C4-2B (cell line): ENCODE measurements around the gene ARL2BP.

Source experiments
- CTCF ChIP-seq: fragments of 450-650 bp; conservative IDR thresholded peaks from 2 replicates; pipeline ENCODE4 v1.5.1; 2017; ENCODE audit warnings: mild to moderate bottlenecking
- ZFX ChIP-seq: fragments of 450-650 bp; IDR thresholded peaks from 2 replicates; pipeline ENCODE4 v1.6.1; 2017

GRCh38 chr16:57273826-57274225 is 28.8 kb downstream of the ARL2BP start:
- TF ChIP-seq CTCF (no peak), ZFX (no peak)
